CD1c-positive myeloid dendritic cell (primary cell): ENCODE results near the gene TRAPPC8.
"Not testable (repeated sequence)": the region's sequence is repeated elsewhere in the genome, so short reads cannot be mapped to it uniquely, and the experiment has no call there.

Source experiments
- DNase-seq: peaks from one replicate; pipeline ENCODE4 v3.0.0-alpha.2; 2016; ENCODE audit errors: extremely low spot score

The TRAPPC8 gene

GRCh38 chr18:31943878-31944816 is 1.2 kb upstream of the TRAPPC8 start:
- no peak for DNase-seq

GRCh38 chr18:31942291-31942998 is 483 bp downstream of the TRAPPC8 start:
- DNase-seq = peak; percentile 83

GRCh38 chr18:31941010-31941809 is 1.7 kb downstream of the TRAPPC8 start:
- DNase-seq = no peak

GRCh38 chr18:31934773-31935172 is 8.2 kb downstream of the TRAPPC8 start:
- DNase-seq = not testable (repeated sequence)

GRCh38 chr18:31931886-31932240 is 11.1 kb downstream of the TRAPPC8 start:
- no peak for DNase-seq

GRCh38 chr18:31931163-31931885 is 11.6 kb downstream of the TRAPPC8 start:
- no peak for DNase-seq

- DNase-seq = no peak
These were observed 13.7 kb downstream of the TRAPPC8 start for GRCh38 chr18:31929273-31929672.

- DNase-seq = not testable (repeated sequence)
These were observed 15.9 kb downstream of the TRAPPC8 start for GRCh38 chr18:31926988-31927387.

- DNase-seq = no peak
These were observed 22.7 kb downstream of the TRAPPC8 start for GRCh38 chr18:31920277-31920676.

GRCh38 chr18:31919366-31919765 is 23.6 kb downstream of the TRAPPC8 start:
- not testable (repeated sequence) for DNase-seq

GRCh38 chr18:31918733-31919132 is 24.2 kb downstream of the TRAPPC8 start:
- no peak for DNase-seq

- DNase-seq = no peak
These were observed 41.9 kb downstream of the TRAPPC8 start for GRCh38 chr18:31901063-31901462.

GRCh38 chr18:31899771-31900170 is 43.2 kb downstream of the TRAPPC8 start:
- not testable (repeated sequence) for DNase-seq

- DNase-seq = no peak
These were observed 50.0 kb downstream of the TRAPPC8 start for GRCh38 chr18:31892936-31893335.

GRCh38 chr18:31891566-31891965 is 51.4 kb downstream of the TRAPPC8 start:
- DNase-seq = no peak

GRCh38 chr18:31884020-31884419 is 58.9 kb downstream of the TRAPPC8 start:
- no peak for DNase-seq

GRCh38 chr18:31880186-31880898 is 62.6 kb downstream of the TRAPPC8 start:
- peak; percentile 10 for DNase-seq

- no peak for DNase-seq
These were observed 64.6 kb downstream of the TRAPPC8 start for GRCh38 chr18:31878358-31878757.

- no peak for DNase-seq
These were observed 65.0 kb downstream of the TRAPPC8 start for GRCh38 chr18:31877900-31878299.

GRCh38 chr18:31876707-31877106 is 66.2 kb downstream of the TRAPPC8 start:
- no peak for DNase-seq

- no peak for DNase-seq
These were observed 67.6 kb downstream of the TRAPPC8 start for GRCh38 chr18:31875301-31875700.
